ENCODE results near the gene CRYBG2. TPM values are rescaled to one million over a fixed set of nuclear protein-coding genes. Genes with fewer than 3 reads are reported as not detected.

Gene CRYBG2
- 52.6 and 55.7 TPM in 2 replicates for total RNA-seq

GRCh38 chr1:26353976-26354820 lies at the start of gene CRYBG2:
Gene CRYBG2, minus strand, starts transcription at chr1:26354130. Its CDS starts 7,473 bp downstream, at chr1:26346657.

GRCh38 chr1:26372611-26373010 lies 18.7 kb upstream of the CRYBG2 start, which contains the start of gene ZNF683:
Gene ZNF683, minus strand, starts transcription at chr1:26372750. Its CDS starts 4,179 bp downstream, at chr1:26368571.

GRCh38 chr1:26317612-26318337 lies 36.2 kb downstream of the CRYBG2 start, which contains the start of gene CD52:
Gene CD52, plus strand, starts transcription at chr1:26317958. Its CDS starts 60 bp downstream, at chr1:26318018.

GRCh38 chr1:26306290-26307229 lies 47.4 kb downstream of the CRYBG2 start, which contains the start of gene UBXN11:
Gene UBXN11, minus strand, starts transcription at chr1:26306636. Its CDS starts 3,753 bp downstream, at chr1:26302883.

GRCh38 chr1:26279456-26280332 lies 74.2 kb downstream of the CRYBG2 start, which contains the start of gene SH3BGRL3:
Gene SH3BGRL3, plus strand, starts transcription at chr1:26280086. Its CDS starts 70 bp downstream, at chr1:26280156.

Other genes starting within 250 kb of the CRYBG2 start
- 9.0 and 9.2 TPM in 2 replicates for gene PDIK1L, start 242.3 kb downstream of the CRYBG2 start, total RNA-seq
- not detected in 2 replicates for gene FAM110D, start 195.1 kb downstream of the CRYBG2 start, total RNA-seq
- gene C1orf232, start 185.2 kb downstream of the CRYBG2 start, total RNA-seq, result not detected in 2 replicates
- 31.9 and 105 TPM in 2 replicates for gene ZNF593, start 184.2 kb downstream of the CRYBG2 start, total RNA-seq
- gene ZNF593OS, start 182.3 kb downstream of the CRYBG2 start, total RNA-seq, result not detected in 2 replicates
- 12.3 and 19.6 TPM in 2 replicates for gene CNKSR1, start 176.6 kb downstream of the CRYBG2 start, total RNA-seq
- gene CATSPER4, start 163.5 kb downstream of the CRYBG2 start, total RNA-seq, result not detected in 2 replicates
- gene CEP85, start 119.9 kb downstream of the CRYBG2 start, total RNA-seq, result 14.0 and 16.4 TPM in 2 replicates
- gene SH3BGRL3, start 74.0 kb downstream of the CRYBG2 start, total RNA-seq, result 26.0 and 26.5 TPM in 2 replicates
- gene UBXN11, start 47.5 kb downstream of the CRYBG2 start, total RNA-seq, result 2.1 and 3.7 TPM in 2 replicates
- not detected in 2 replicates for gene CD52, start 36.2 kb downstream of the CRYBG2 start, total RNA-seq
- not detected in 2 replicates for gene ZNF683, start 18.6 kb upstream of the CRYBG2 start, total RNA-seq
- not detected in 2 replicates for gene LIN28A, start 56.7 kb upstream of the CRYBG2 start, total RNA-seq
- gene DHDDS, start 78.2 kb upstream of the CRYBG2 start, total RNA-seq, result 48.5 and 55.3 TPM in 2 replicates
- gene HMGN2, start 118.3 kb upstream of the CRYBG2 start, total RNA-seq, result 116 and 120 TPM in 2 replicates
- 52.6 and 73.6 TPM in 2 replicates for gene RPS6KA1, start 175.6 kb upstream of the CRYBG2 start, total RNA-seq